GM23248 (cell line): ENCODE data around the gene EVL. TPM values are rescaled to one million over a fixed set of nuclear protein-coding genes. Genes with fewer than 3 reads are reported as not detected.
A peak's percentile ranks its signal among the peaks of the same experiment; 100 is the strongest.

Experiments
- DNase-seq: peaks from one replicate; pipeline ENCODE4 v3.0.0-alpha.2; 2015
- H2AFZ ChIP-seq: fragments of 200-600 bp; sonication (generic); 2 replicates; pipeline ENCODE4 v1.6.1; 2016; ENCODE audit warnings: antibody characterized with exemption
- H3F3A ChIP-seq: fragments of 200-600 bp; sonication (generic); 2 replicates; pipeline ENCODE4 v1.6.1; 2016; ENCODE audit warnings: mild to moderate bottlenecking, antibody characterized with exemption, mixed run types; ENCODE audit not compliant: insufficient read depth
- H3K27ac ChIP-seq: fragments of 200-600 bp; sonication (generic); 2 replicates; pipeline ENCODE4 v1.5.1; 2016; ENCODE audit warnings: mild to moderate bottlenecking
- H3K27me3 ChIP-seq: fragments of 200-600 bp; sonication (generic); replicated peaks from 2 replicates; pipeline ENCODE4 v1.6.1; 2016; ENCODE audit warnings: mild to moderate bottlenecking; ENCODE audit not compliant: insufficient read depth
- H3K36me3 ChIP-seq: fragments of 200-600 bp; sonication (generic); 2 replicates; pipeline ENCODE4 v1.6.1; 2016; ENCODE audit warnings: low read depth, mild to moderate bottlenecking
- H3K4me1 ChIP-seq: fragments of 200-600 bp; sonication (generic); 2 replicates; pipeline ENCODE4 v1.6.1; 2016; ENCODE audit warnings: mild to moderate bottlenecking; ENCODE audit not compliant: insufficient read depth
- H3K4me2 ChIP-seq: fragments of 200-600 bp; sonication (generic); one replicate; pipeline ENCODE4 v1.6.1; 2016; ENCODE audit warnings: mild to moderate bottlenecking; ENCODE audit not compliant: unreplicated experiment
- H3K4me3 ChIP-seq: fragments of 200-600 bp; sonication (generic); 2 replicates; pipeline ENCODE4 v1.5.1; 2016; ENCODE audit warnings: mild to moderate bottlenecking
- H3K79me2 ChIP-seq: fragments of 200-600 bp; sonication (generic); 2 replicates; pipeline ENCODE4 v1.6.1; 2016; ENCODE audit warnings: mild to moderate bottlenecking; ENCODE audit not compliant: insufficient read depth
- H3K9ac ChIP-seq: fragments of 200-600 bp; sonication (generic); 2 replicates; pipeline ENCODE4 v1.6.1; 2016; ENCODE audit warnings: mild to moderate bottlenecking
- H3K9me2 ChIP-seq: fragments of 200-600 bp; sonication (generic); 2 replicates; pipeline ENCODE4 v1.6.1; 2016; ENCODE audit warnings: mixed run types, mild to moderate bottlenecking, moderate library complexity; ENCODE audit not compliant: insufficient read depth
- H3K9me3 ChIP-seq: fragments of 200-600 bp; sonication (generic); one replicate; pipeline ENCODE4 v1.6.1; 2017; ENCODE audit warnings: low read depth
- H4K20me1 ChIP-seq: fragments of 200-600 bp; sonication (generic); 2 replicates; pipeline ENCODE4 v1.6.0; 2016; ENCODE audit not compliant: insufficient read depth
- EZH2 ChIP-seq: fragments of 200-600 bp; sonication (generic); IDR thresholded peaks from 2 replicates; pipeline ENCODE4 v1.6.1; 2018; ENCODE audit warnings: antibody characterized with exemption, mild to moderate bottlenecking; ENCODE audit not compliant: insufficient read depth, poor library complexity, severe bottlenecking
- EZH2phosphoT487 ChIP-seq: fragments of 200-600 bp; sonication (generic); IDR thresholded peaks from 2 replicates; pipeline ENCODE4 v1.6.1; 2018; ENCODE audit warnings: antibody characterized with exemption, moderate library complexity, mild to moderate bottlenecking, low read depth; ENCODE audit not compliant: insufficient read depth
- WGBS, 2 experiments: methylation state at CpG; one replicate each; pipeline ENCODE4 v1.1.6; 2015 to 2017; ENCODE audit warnings: low lambda C conversion rate in 2 of 2, low coverage in 1 of 2; ENCODE audit errors: missing lambda C conversion rate in 2 of 2; 5-methylcytosine and 5-hydroxymethylcytosine counted together
- in situ Hi-C: fragments of 300-500 bp; cut with MboI; formaldehyde crosslinking; loops from 2 replicates; pipeline ENCODE4 v1.15.0; 2020
- polyA plus RNA-seq: library from polyadenylated mRNA; unstranded; fragments of >200 nt; fragmentation: Nextera tagmentation; extraction: Ambion mirVana; gene quantifications from 2 replicates; pipeline ENCODE4 v1.2.1, GENCODE V29; 2016
- total RNA-seq: library from RNA; depleted of rRNA; stranded (reverse); fragments of >200 nt; shearing (Covaris generic); gene quantifications from 2 replicates; pipeline ENCODE4 v1.2.3, GENCODE V29; 2014

EVL gene
- total and polyA plus RNA-seq, 2 experiments from 2014 or later: 6.6 to 29.9 TPM

DNA sequence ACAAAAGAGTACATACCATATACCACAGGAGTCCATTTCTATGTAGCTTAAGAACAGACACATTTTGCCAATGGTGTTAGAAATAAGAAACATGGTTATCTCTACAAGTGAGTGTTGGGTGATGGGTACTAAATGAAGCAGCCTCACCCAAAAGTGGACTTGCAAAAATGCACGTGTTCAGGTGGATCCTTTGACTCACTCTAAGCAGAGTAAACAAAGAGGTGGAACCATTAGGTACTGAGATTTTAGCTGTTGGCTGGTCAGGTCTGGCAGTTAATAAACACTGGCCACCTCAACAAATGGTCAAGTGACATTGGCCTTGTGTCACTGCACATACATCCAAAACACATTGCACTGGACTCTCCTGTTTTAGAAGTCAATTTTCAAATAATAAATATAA, 27.6 kb downstream of the EVL start:
- Histone ChIP-seq H3K4me1 (peaks cover 16% of the 10 kb centered on the region), H3F3A (peaks cover 17% of the 10 kb centered on the region), H3K79me2 (no peaks in the 10 kb centered on the region), H3K9me3 (no peaks in the 10 kb centered on the region), H3K27me3 (no peaks in the 10 kb centered on the region), H3K4me3 (no peak overlapping the region), H3K9ac (no peak overlapping the region), H3K9me2 (no peaks in the 10 kb centered on the region), H2AFZ (no peak overlapping the region), H3K27ac (no peak overlapping the region), H3K4me2 (no peak overlapping the region), H3K36me3 (0 out of 2 replicates have a peak, but pooled peaks cover under 1% of the 10 kb centered on the region), H4K20me1 (no peaks in the 10 kb centered on the region)
- TF ChIP-seq EZH2: no peak
- TF ChIP-seq EZH2phosphoT487: no peak
- in situ Hi-C loops: loop anchor here (10.0 kb wide), 1 partner anchor 108 kb away; no protein-coding TSS in a partner anchor
- 7 to 13% methylated on average over 1 of the region's 1 CpG for WGBS, 2 experiments
- no peak for DNase-seq

GRCh38 chr14:100093319-100093718, 28.1 kb downstream of the EVL start:
- no peak overlapping the region for H3K4me2 ChIP-seq
- H2AFZ ChIP-seq: no peak overlapping the region
- no peaks in the 10 kb centered on the region for H4K20me1 ChIP-seq
- in situ Hi-C loops: loop anchor here (10.0 kb wide), 1 partner anchor 109 kb away; no protein-coding TSS in a partner anchor
- H3K27me3 ChIP-seq: no peaks in the 10 kb centered on the region
- peaks cover 17% of the 10 kb centered on the region for H3F3A ChIP-seq
- no peaks in the 10 kb centered on the region for H3K9me3 ChIP-seq
- peaks cover 16% of the 10 kb centered on the region for H3K4me1 ChIP-seq
- H3K4me3 ChIP-seq: no peak overlapping the region
- no peak overlapping the region for H3K27ac ChIP-seq
- no peaks in the 10 kb centered on the region for H3K9me2 ChIP-seq
- 0 out of 2 replicates have a peak, but pooled peaks cover 6% of the 10 kb centered on the region for H3K36me3 ChIP-seq
- H3K79me2 ChIP-seq: no peaks in the 10 kb centered on the region
- 80 to 91% methylated on average over 6 of the region's 6 CpGs for WGBS, 2 experiments
- DNase-seq: no peak
- TF ChIP-seq EZH2phosphoT487 (no peak), EZH2 (no peak)
- no peak overlapping the region for H3K9ac ChIP-seq

GRCh38 chr14:100096656-100097055, 31.4 kb downstream of the EVL start:
- peak; percentile 83 for DNase-seq
- H3K4me2 ChIP-seq: peak overlapping the region; percentile 19
- H3K27ac ChIP-seq: peak overlapping the region; percentile 32
- no peak for TF ChIP-seq EZH2phosphoT487
- TF ChIP-seq EZH2: no peak
- H3K79me2 ChIP-seq: no peaks in the 10 kb centered on the region
- peak overlapping the region; percentile 23; the same call in 1 of the 2 replicates for H3K9ac ChIP-seq
- H3K9me2 ChIP-seq: no peaks in the 10 kb centered on the region
- WGBS, 2 experiments: 22 to 33% methylated on average over 3 of the region's 3 CpGs
- no peak overlapping the region for H3K4me3 ChIP-seq
- no peak overlapping the region for H2AFZ ChIP-seq
- peaks cover 16% of the 10 kb centered on the region for H3K4me1 ChIP-seq
- no peaks in the 10 kb centered on the region for H3K27me3 ChIP-seq
- in situ Hi-C loops: loop anchor here (10.0 kb wide), 1 partner anchor 112 kb away; no protein-coding TSS in a partner anchor
- H3F3A ChIP-seq: peaks cover 17% of the 10 kb centered on the region
- H4K20me1 ChIP-seq: no peaks in the 10 kb centered on the region
- no peaks in the 10 kb centered on the region for H3K9me3 ChIP-seq
- H3K36me3 ChIP-seq: 0 out of 2 replicates have a peak, but pooled peaks cover 12% of the 10 kb centered on the region

- no peak overlapping the region for H3K4me2 ChIP-seq
- H3K9ac ChIP-seq: no peak overlapping the region
- H3K4me1 ChIP-seq: peaks cover 16% of the 10 kb centered on the region
- 0 out of 2 replicates have a peak, but pooled peaks cover 12% of the 10 kb centered on the region for H3K36me3 ChIP-seq
- 99 to 100% methylated on average over 8 of the region's 8 CpGs for WGBS, 2 experiments
- H3K9me3 ChIP-seq: no peaks in the 10 kb centered on the region
- DNase-seq: no peak
- H3F3A ChIP-seq: peaks cover 17% of the 10 kb centered on the region
- TF ChIP-seq EZH2: no peak
- no peak for TF ChIP-seq EZH2phosphoT487
- no peaks in the 10 kb centered on the region for H3K9me2 ChIP-seq
- H3K27ac ChIP-seq: no peak overlapping the region
- no peaks in the 10 kb centered on the region for H4K20me1 ChIP-seq
- no peak overlapping the region for H2AFZ ChIP-seq
- in situ Hi-C loops: loop anchor here (10.0 kb wide), 1 partner anchor 113 kb away; no protein-coding TSS in a partner anchor
- H3K79me2 ChIP-seq: no peaks in the 10 kb centered on the region
- no peaks in the 10 kb centered on the region for H3K27me3 ChIP-seq
- H3K4me3 ChIP-seq: no peak overlapping the region
Observed at GRCh38 chr14:100098171-100098570, 32.9 kb downstream of the EVL start.
